ENCODE measurements around the gene SERPINB13. TPM values are rescaled to one million over a fixed set of nuclear protein-coding genes. Genes with fewer than 3 reads are reported as not detected.

SERPINB13 gene
- not detected for total RNA-seq

- intact Hi-C loops (cut with DNase I), result no loop called here
- DNase-seq, result no peak
- Histone ChIP-seq H3K27ac (no peak within 1 kb of the TSS), H3K36me3 (no peaks in the 10 kb centered on the region), H3K4me3 (no peak within 1 kb of the TSS), H3K27me3 (no peaks in the 10 kb centered on the region), H3K9me3 (no peaks in the 10 kb centered on the region), H3K9ac (ENCODE audit: low read depth in 2 of 2, low read length in 2 of 2) (no peak within 1 kb of the TSS), H3K4me1 (no peaks in the 10 kb centered on the region)
- no peak for TF ChIP-seq CTCF (IDR thresholded peaks at IDR 0.05)
Observed at GRCh38 chr18:63586966-63587365, at the start of gene SERPINB13. Gene SERPINB13, plus strand, starts transcription at chr18:63587343. Its CDS starts 1,325 bp downstream, at chr18:63588668.

GRCh38 chr18:63539904-63540510 is 47.1 kb upstream of the SERPINB13 start:
- no peak overlapping the region for H3K4me3 ChIP-seq
- H3K9ac ChIP-seq (ENCODE audit: low read depth in 2 of 2, low read length in 2 of 2), result no peak overlapping the region
- no peaks in the 10 kb centered on the region for H3K9me3 ChIP-seq
- no peak for TF ChIP-seq CTCF (IDR thresholded peaks at IDR 0.05)
- no peaks in the 10 kb centered on the region for H3K36me3 ChIP-seq
- no peak for DNase-seq
- H3K4me1 ChIP-seq, result no peaks in the 10 kb centered on the region
- H3K27me3 ChIP-seq, result no peaks in the 10 kb centered on the region
- H3K27ac ChIP-seq, result no peak overlapping the region
- intact Hi-C loops (cut with DNase I), result no loop called here

- no peak within 1 kb of the TSS for H3K9ac ChIP-seq (ENCODE audit: low read depth in 2 of 2, low read length in 2 of 2)
- no peak within 1 kb of the TSS for H3K4me3 ChIP-seq
- no peak within 1 kb of the TSS for H3K27ac ChIP-seq
- H3K9me3 ChIP-seq, result no peaks in the 10 kb centered on the region
- no peaks in the 10 kb centered on the region for H3K27me3 ChIP-seq
- no peaks in the 10 kb centered on the region for H3K4me1 ChIP-seq
- intact Hi-C loops (cut with DNase I), result no loop called here
- DNase-seq, result no peak
- H3K36me3 ChIP-seq, result no peaks in the 10 kb centered on the region
- TF ChIP-seq CTCF (IDR thresholded peaks at IDR 0.05), result no peak
Observed at GRCh38 chr18:63542069-63542468, 45.1 kb upstream of the SERPINB13 start, which contains the start of gene SERPINB12. Gene SERPINB12, plus strand, starts transcription at chr18:63542369. Its CDS starts 13,791 bp downstream, at chr18:63556160.

- DNase-seq, result no peak
- TF ChIP-seq CTCF (IDR thresholded peaks at IDR 0.05), result no peak
- intact Hi-C loops (cut with DNase I), result no loop called here
Observed at GRCh38 chr18:63544017-63544416, 43.1 kb upstream of the SERPINB13 start.

GRCh38 chr18:63545000-63545399 is 42.1 kb upstream of the SERPINB13 start:
- intact Hi-C loops (cut with DNase I), result no loop called here
- no peak for DNase-seq
- H3K27me3 ChIP-seq, result no peaks in the 10 kb centered on the region
- H3K4me3 ChIP-seq, result no peak overlapping the region
- H3K36me3 ChIP-seq, result no peaks in the 10 kb centered on the region
- H3K9me3 ChIP-seq, result no peaks in the 10 kb centered on the region
- H3K27ac ChIP-seq, result no peak overlapping the region
- no peaks in the 10 kb centered on the region for H3K4me1 ChIP-seq
- H3K9ac ChIP-seq (ENCODE audit: low read depth in 2 of 2, low read length in 2 of 2), result no peak overlapping the region
- TF ChIP-seq CTCF (IDR thresholded peaks at IDR 0.05), result no peak

More at GRCh38 chr18:63544017-63544416, 43.1 kb upstream of the SERPINB13 start:
- H3K9me3 ChIP-seq, result no peaks in the 10 kb centered on the region
- no peak overlapping the region for H3K27ac ChIP-seq
- no peaks in the 10 kb centered on the region for H3K36me3 ChIP-seq
- no peak overlapping the region for H3K9ac ChIP-seq (ENCODE audit: low read depth in 2 of 2, low read length in 2 of 2)
- no peaks in the 10 kb centered on the region for H3K4me1 ChIP-seq
- no peaks in the 10 kb centered on the region for H3K27me3 ChIP-seq
- no peak overlapping the region for H3K4me3 ChIP-seq
